Upper lobe of right lung (tissue), 1 donor: Measurements from ENCODE around the gene FNDC3A. TPM values are rescaled to one million over a fixed set of nuclear protein-coding genes. Genes with fewer than 3 reads are reported as not detected.
A peak's percentile ranks its signal among the peaks of the same experiment; 100 is the strongest.

Experiments
- ATAC-seq: fragments of 200-7000 bp; cut with Tn5 transposase; one replicate; pipeline ENCODE4 v1.9.1; 2020; ENCODE audit warnings: mild to moderate bottlenecking, moderate library complexity
- DNase-seq: peaks from one replicate; pipeline ENCODE4 v3.0.0-alpha.2; 2020
- H3K27ac ChIP-seq: fragments of 200-600 bp; one replicate; pipeline ENCODE4 v1.8.0; 2022
- H3K27me3 ChIP-seq: fragments of 200-600 bp; one replicate; pipeline ENCODE4 v1.8.0; 2022; ENCODE audit warnings: mild to moderate bottlenecking
- H3K36me3 ChIP-seq: fragments of 200-600 bp; one replicate; pipeline ENCODE4 v1.8.0; 2022
- H3K4me1 ChIP-seq: fragments of 200-600 bp; one replicate; pipeline ENCODE4 v1.8.0; 2022
- H3K4me3 ChIP-seq: fragments of 200-600 bp; one replicate; pipeline ENCODE4 v1.8.0; 2022; ENCODE audit warnings: mild to moderate bottlenecking
- H3K9me3 ChIP-seq: fragments of 200-600 bp; one replicate; pipeline ENCODE4 v1.8.0; 2022
- intact Hi-C: fragments of 100-400 bp; cut with DNase I; formaldehyde crosslinking; loops from one replicate; pipeline ENCODE4 v1.11.0; 2022
- total RNA-seq: library from RNA; stranded (reverse); fragmentation: NEBNext Ultra II Directional; extraction: Animal tissue kit (Norgen Biotek cat#: 25700); gene quantifications from one replicate; pipeline ENCODE4 v1.2.1, GENCODE V29; 2021
- TF ChIP-seq, protein P1 (sequence below): fragments of 200-600 bp; IDR thresholded peaks from one replicate; pipeline ENCODE4 v1.8.0; 2022; ENCODE audit warnings: antibody characterized with exemption
- donor health status: DM: no; HTN: yes; CAD: no; lungs with severe emphysema.

FNDC3A gene
- total RNA-seq, 1 donor from 2014 or later = 59.0 TPM

DNA sequence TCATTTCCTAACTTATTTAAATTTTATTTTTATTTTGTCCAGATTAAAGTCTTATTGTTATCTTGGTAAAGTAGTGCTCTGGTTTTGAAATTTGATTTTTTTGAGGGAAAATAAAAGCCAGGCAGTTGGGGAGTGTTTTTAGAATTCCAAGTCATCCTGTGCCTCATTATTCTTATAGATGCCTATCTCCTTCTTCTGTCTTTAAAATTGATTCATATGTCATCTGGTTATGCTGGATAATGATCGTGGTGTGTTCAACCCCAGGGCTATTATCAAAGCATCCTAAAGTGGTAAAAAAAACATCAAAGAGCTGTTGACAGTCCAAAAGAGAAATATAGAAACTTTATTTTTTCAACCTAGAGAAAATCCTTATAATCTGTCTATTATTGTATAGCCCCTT lies 6.0 kb upstream of the FNDC3A start:
- no peaks in the 10 kb centered on the region for H3K36me3 ChIP-seq
- no peaks in the 10 kb centered on the region for H3K4me1 ChIP-seq
- TF ChIP-seq, protein P1, sequence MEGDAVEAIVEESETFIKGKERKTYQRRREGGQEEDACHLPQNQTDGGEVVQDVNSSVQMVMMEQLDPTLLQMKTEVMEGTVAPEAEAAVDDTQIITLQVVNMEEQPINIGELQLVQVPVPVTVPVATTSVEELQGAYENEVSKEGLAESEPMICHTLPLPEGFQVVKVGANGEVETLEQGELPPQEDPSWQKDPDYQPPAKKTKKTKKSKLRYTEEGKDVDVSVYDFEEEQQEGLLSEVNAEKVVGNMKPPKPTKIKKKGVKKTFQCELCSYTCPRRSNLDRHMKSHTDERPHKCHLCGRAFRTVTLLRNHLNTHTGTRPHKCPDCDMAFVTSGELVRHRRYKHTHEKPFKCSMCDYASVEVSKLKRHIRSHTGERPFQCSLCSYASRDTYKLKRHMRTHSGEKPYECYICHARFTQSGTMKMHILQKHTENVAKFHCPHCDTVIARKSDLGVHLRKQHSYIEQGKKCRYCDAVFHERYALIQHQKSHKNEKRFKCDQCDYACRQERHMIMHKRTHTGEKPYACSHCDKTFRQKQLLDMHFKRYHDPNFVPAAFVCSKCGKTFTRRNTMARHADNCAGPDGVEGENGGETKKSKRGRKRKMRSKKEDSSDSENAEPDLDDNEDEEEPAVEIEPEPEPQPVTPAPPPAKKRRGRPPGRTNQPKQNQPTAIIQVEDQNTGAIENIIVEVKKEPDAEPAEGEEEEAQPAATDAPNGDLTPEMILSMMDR = no peak
- H3K9me3 ChIP-seq = no peaks in the 10 kb centered on the region
- H3K27ac ChIP-seq = no peak overlapping the region
- H3K4me3 ChIP-seq = no peak overlapping the region
- ATAC-seq = no peak
- DNase-seq = no peak
- intact Hi-C loops = no loop called here
- H3K27me3 ChIP-seq = no peaks in the 10 kb centered on the region

GRCh38 chr13:48973845-48974431 lies 1.8 kb upstream of the FNDC3A start:
- H3K27me3 ChIP-seq = no peaks in the 10 kb centered on the region
- intact Hi-C loops = no loop called here
- no peak for DNase-seq

DNA sequence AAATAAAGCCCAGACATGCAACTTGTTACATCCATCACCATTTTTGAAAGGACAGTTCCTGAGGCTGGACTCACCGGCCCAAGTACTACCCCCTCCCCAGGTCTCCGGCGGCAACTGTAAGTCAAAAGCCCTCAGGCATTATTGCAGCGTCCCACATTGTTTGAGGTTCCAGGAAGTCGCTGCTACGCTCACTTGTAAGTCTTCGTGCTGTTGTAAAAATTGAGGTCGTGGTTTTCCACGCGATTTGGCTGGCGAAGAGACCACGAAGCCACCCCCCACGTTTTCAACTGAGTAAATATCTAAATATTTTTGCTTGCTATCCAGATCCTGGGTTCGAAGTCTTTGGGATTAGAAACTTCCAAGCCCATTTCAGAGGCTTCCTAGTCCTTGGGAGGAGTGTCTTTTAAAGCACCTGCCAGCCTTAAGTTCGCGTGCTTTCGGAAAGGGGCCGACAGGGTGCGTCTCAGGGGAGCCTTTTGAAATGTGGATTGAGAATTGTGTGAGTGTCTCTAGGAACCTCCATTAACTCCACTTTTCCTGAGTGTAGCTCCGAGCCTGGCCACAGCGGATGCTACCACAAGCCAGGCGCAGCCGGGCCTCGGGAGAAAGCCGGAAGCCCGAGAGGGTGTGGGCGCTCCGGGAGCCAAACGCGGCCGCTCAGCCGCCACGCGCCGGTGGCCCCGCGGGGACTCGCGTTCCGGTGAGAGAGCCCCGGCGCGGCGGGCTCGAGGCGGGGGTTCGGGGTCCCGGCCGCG lies 434 bp upstream of the FNDC3A start:
- Histone ChIP-seq H3K27ac (peak overlapping the region; percentile 99), H3K36me3 (no peaks in the 10 kb centered on the region), H3K4me3 (peak overlapping the region; percentile 76), H3K27me3 (no peaks in the 10 kb centered on the region), H3K9me3 (no peaks in the 10 kb centered on the region), H3K4me1 (peaks cover 22% of the 10 kb centered on the region)
- peak; percentile 66 for DNase-seq
- intact Hi-C loops = no loop called here
- TF ChIP-seq, protein P1 = no peak
- peak; percentile 49 for ATAC-seq

More at GRCh38 chr13:48973845-48974431, 1.8 kb upstream of the FNDC3A start:
- Histone ChIP-seq H3K4me1 (peaks cover 16% of the 10 kb centered on the region), H3K27ac (no peak overlapping the region), H3K9me3 (no peaks in the 10 kb centered on the region), H3K4me3 (no peak overlapping the region), H3K36me3 (no peaks in the 10 kb centered on the region)
- no peak for ATAC-seq
- TF ChIP-seq, protein P1 = no peak

DNA sequence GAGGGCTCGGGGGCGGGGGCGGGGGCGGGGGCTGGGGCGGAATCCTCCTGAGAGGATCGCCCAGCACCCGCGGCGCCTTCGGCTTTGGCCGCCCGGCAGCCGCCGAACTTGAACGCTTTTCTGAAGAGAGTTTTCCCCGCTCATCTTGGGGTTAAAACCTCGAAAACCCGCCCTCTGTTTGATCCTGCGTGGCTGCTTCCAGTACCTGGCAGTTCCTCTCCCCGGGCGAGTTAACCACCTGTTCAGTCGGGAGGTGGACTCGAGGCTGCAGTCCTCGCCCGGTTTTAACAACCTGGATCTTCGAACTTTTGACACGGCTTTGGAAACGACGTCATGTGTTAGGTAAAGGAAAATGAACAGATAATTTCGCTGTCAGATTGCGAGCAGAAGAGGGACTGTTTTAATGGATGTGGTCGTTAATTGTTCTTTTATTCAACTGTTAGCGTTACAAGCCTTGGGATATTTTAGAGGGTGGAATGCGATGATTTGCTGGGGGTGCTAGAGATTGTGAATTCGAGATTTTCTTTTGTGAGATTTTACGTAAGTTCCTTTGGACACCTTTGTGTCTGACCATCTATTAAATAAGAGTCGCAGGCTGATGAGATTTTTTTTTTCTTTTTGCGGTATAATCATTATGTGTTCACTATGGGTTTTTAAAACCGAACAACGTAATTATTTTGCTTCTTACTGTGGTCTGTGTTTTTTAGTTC lies 1.0 kb downstream of the FNDC3A start:
- Histone ChIP-seq H3K27me3 (no peaks in the 10 kb centered on the region), H3K27ac (peak overlapping the region; percentile 99), H3K4me3 (peak overlapping the region; percentile 76), H3K36me3 (no peaks in the 10 kb centered on the region), H3K4me1 (peaks cover 28% of the 10 kb centered on the region), H3K9me3 (no peaks in the 10 kb centered on the region)
- intact Hi-C loops = no loop called here
- TF ChIP-seq, protein P1 = no peak
- no peak for ATAC-seq
- no peak for DNase-seq

GRCh38 chr13:48977286-48977625 lies 1.5 kb downstream of the FNDC3A start:
- no peaks in the 10 kb centered on the region for H3K27me3 ChIP-seq
- H3K9me3 ChIP-seq = no peaks in the 10 kb centered on the region
- intact Hi-C loops = no loop called here

More at GRCh38 chr13:48977286-48977625, 1.5 kb downstream of the FNDC3A start:
- peaks cover 28% of the 10 kb centered on the region for H3K4me1 ChIP-seq
- TF ChIP-seq, protein P1 = no peak
- H3K27ac ChIP-seq = peak overlapping the region; percentile 99
- no peak for DNase-seq
- no peak for ATAC-seq
- H3K36me3 ChIP-seq = no peaks in the 10 kb centered on the region
- H3K4me3 ChIP-seq = peak overlapping the region; percentile 76
